Mesendoderm (in vitro differentiated cells): ENCODE results near the gene TNFRSF14.
A peak's percentile ranks its signal among the peaks of the same experiment; 100 is the strongest.

ENCODE experiments used
- DNase-seq: peaks from one replicate; pipeline ENCODE4 v3.0.0; 2013
- H2AK5ac ChIP-seq: 2 replicates; pipeline ENCODE4 v1.6.1; 2013; ENCODE audit warnings: low read length, inconsistent platforms
- H2BK120ac ChIP-seq: 2 replicates; pipeline ENCODE4 v1.6.1; 2013; ENCODE audit warnings: low read depth, mild to moderate bottlenecking, low read length, moderate library complexity, mixed read lengths
- H2BK15ac ChIP-seq: replicated peaks from 2 replicates; pipeline ENCODE4 v1.6.1; 2013; ENCODE audit warnings: low read depth, mild to moderate bottlenecking, moderate library complexity
- H2BK5ac ChIP-seq: 2 replicates; pipeline ENCODE4 v1.6.1; 2013; ENCODE audit warnings: low read length, inconsistent platforms
- H3K18ac ChIP-seq: 2 replicates; pipeline ENCODE4 v1.6.1; 2013; ENCODE audit warnings: mild to moderate bottlenecking, low read length, mixed read lengths
- H3K23ac ChIP-seq: one replicate; pipeline ENCODE4 v1.6.1; 2013; ENCODE audit warnings: low read length
- H3K27ac ChIP-seq: 2 replicates; pipeline ENCODE4 v1.5.1; 2013; ENCODE audit warnings: low read depth, mild to moderate bottlenecking, inconsistent platforms, low read length, moderate library complexity
- H3K27me3 ChIP-seq: 2 replicates; pipeline ENCODE4 v1.6.1; 2013; ENCODE audit warnings: low read length, control low read depth, mild to moderate bottlenecking, inconsistent platforms; ENCODE audit not compliant: insufficient read depth, poor library complexity
- H3K36me3 ChIP-seq: 2 replicates; pipeline ENCODE4 v1.6.1; 2013; ENCODE audit warnings: low read length, inconsistent platforms; ENCODE audit not compliant: control insufficient read depth, insufficient read depth
- H3K4ac ChIP-seq: one replicate; pipeline ENCODE4 v1.6.1; 2013; ENCODE audit warnings: low read depth, mild to moderate bottlenecking, low read length, moderate library complexity
- H3K4me1 ChIP-seq: 2 replicates; pipeline ENCODE4 v1.6.1; 2013; ENCODE audit warnings: low read depth, low read length, inconsistent platforms; ENCODE audit not compliant: control insufficient read depth
- H3K4me2 ChIP-seq: 2 replicates; pipeline ENCODE4 v1.6.1; 2013; ENCODE audit warnings: low read length
- H3K4me3 ChIP-seq: 2 replicates; pipeline ENCODE4 v1.5.1; 2013; ENCODE audit warnings: mild to moderate bottlenecking, low read length
- H3K56ac ChIP-seq: one replicate; pipeline ENCODE4 v1.6.1; 2013; ENCODE audit warnings: low read length
- H3K79me1 ChIP-seq: 2 replicates; pipeline ENCODE4 v1.6.1; 2013; ENCODE audit warnings: low read length, inconsistent platforms
- H3K79me2 ChIP-seq: 2 replicates; pipeline ENCODE4 v1.6.1; 2013; ENCODE audit warnings: mild to moderate bottlenecking, low read length; ENCODE audit not compliant: control insufficient read depth, insufficient read depth
- H3K9ac ChIP-seq: 2 replicates; pipeline ENCODE4 v1.6.1; 2013; ENCODE audit warnings: low read length, inconsistent platforms
- H4K5ac ChIP-seq: one replicate; pipeline ENCODE4 v1.6.1; 2013; ENCODE audit warnings: low read length
- H4K8ac ChIP-seq: one replicate; pipeline ENCODE4 v1.6.1; 2013; ENCODE audit warnings: low read depth, mild to moderate bottlenecking, control low read depth, low read length, moderate library complexity
- WGBS: extraction: QIAGEN DNeasy Blood & Tissue Kit; methylation state at CpG from one replicate; pipeline ENCODE4 v1.1.7; 2013; ENCODE audit warnings: low lambda C conversion rate, missing lambda C conversion rate; ENCODE audit not compliant: insufficient coverage; ENCODE audit errors: extremely low coverage; 5-methylcytosine and 5-hydroxymethylcytosine counted together

The TNFRSF14 gene

GRCh38 chr1:2525572-2525919 is 30.6 kb upstream of the TNFRSF14 start:
- Histone ChIP-seq H2AK5ac (peak overlapping the region; percentile 30), H4K5ac (no peak overlapping the region), H3K36me3 (peaks cover 3% of the 10 kb centered on the region), H3K18ac (peak overlapping the region; percentile 44), H2BK5ac (no peak overlapping the region), H4K8ac (no peak overlapping the region), H3K23ac (peak overlapping the region; percentile 59), H3K56ac (peak overlapping the region; percentile 96), H2BK15ac (no peak overlapping the region), H3K79me1 (peaks cover 26% of the 10 kb centered on the region), H3K4ac (peak overlapping the region; percentile 71), H3K4me2 (peak overlapping the region; percentile 84), H3K9ac (peak overlapping the region; percentile 96), H3K4me1 (peaks cover 6% of the 10 kb centered on the region), H3K27ac (no peak overlapping the region), H2BK120ac (no peak overlapping the region), H3K79me2 (peaks cover 36% of the 10 kb centered on the region), H3K4me3 (peak overlapping the region; percentile 93), H3K27me3 (peaks cover 15% of the 10 kb centered on the region)
- WGBS, result no CpG with 5 or more reads among the region's 20 CpGs
- peak; percentile 31 for DNase-seq

GRCh38 chr1:2525920-2526823 is 30.0 kb upstream of the TNFRSF14 start, which contains the start of gene PANK4:
TSS of gene PANK4 (minus strand) at chr1:2526596. CDS start at chr1:2526587, 9 bp downstream.
- Histone ChIP-seq H3K9ac (peak within 1 kb of the TSS; percentile 96), H3K4me3 (peak within 1 kb of the TSS; percentile 93), H2BK5ac (no peak within 1 kb of the TSS), H3K79me2 (peaks cover 36% of the 10 kb centered on the region), H3K79me1 (peaks cover 26% of the 10 kb centered on the region), H2BK120ac (no peak within 1 kb of the TSS), H3K4me2 (peak within 1 kb of the TSS; percentile 84), H2AK5ac (peak within 1 kb of the TSS; percentile 30), H3K4ac (peak within 1 kb of the TSS; percentile 71), H3K18ac (peak within 1 kb of the TSS; percentile 97), H3K23ac (peak within 1 kb of the TSS; percentile 59), H3K4me1 (peaks cover 6% of the 10 kb centered on the region), H3K27me3 (peaks cover 20% of the 10 kb centered on the region), H2BK15ac (no peak within 1 kb of the TSS), H4K5ac (no peak within 1 kb of the TSS), H3K56ac (peak within 1 kb of the TSS; percentile 96), H3K27ac (no peak within 1 kb of the TSS), H4K8ac (no peak within 1 kb of the TSS), H3K36me3 (no peaks in the 10 kb centered on the region)
- peak; percentile 97 for DNase-seq
- WGBS, result no CpG with 5 or more reads among the region's 107 CpGs

- H3K56ac ChIP-seq, result no peak overlapping the region
- H3K36me3 ChIP-seq, result no peaks in the 10 kb centered on the region
- no peak overlapping the region for H4K5ac ChIP-seq
- peaks cover 23% of the 10 kb centered on the region for H3K27me3 ChIP-seq
- H3K4ac ChIP-seq, result no peak overlapping the region
- no peak overlapping the region for H2BK120ac ChIP-seq
- WGBS, result no CpG with 5 or more reads among the region's 20 CpGs
- no peak overlapping the region for H2AK5ac ChIP-seq
- H3K4me2 ChIP-seq, result peak overlapping the region; percentile 24
- H3K4me3 ChIP-seq, result no peak overlapping the region
- H3K4me1 ChIP-seq, result peaks cover 6% of the 10 kb centered on the region
- H3K18ac ChIP-seq, result no peak overlapping the region
- no peak overlapping the region for H2BK5ac ChIP-seq
- H3K27ac ChIP-seq, result no peak overlapping the region
- no peak overlapping the region for H3K23ac ChIP-seq
- peak overlapping the region; percentile 26 for H3K9ac ChIP-seq
- no peak overlapping the region for H4K8ac ChIP-seq
- H3K79me2 ChIP-seq, result peaks cover 36% of the 10 kb centered on the region
- peak; percentile 52 for DNase-seq
- no peak overlapping the region for H2BK15ac ChIP-seq
- peaks cover 26% of the 10 kb centered on the region for H3K79me1 ChIP-seq
Measured at GRCh38 chr1:2526824-2527555, 29.2 kb upstream of the TNFRSF14 start.

GRCh38 chr1:2527556-2527860 is 28.7 kb upstream of the TNFRSF14 start:
- Histone ChIP-seq H2BK5ac (no peak overlapping the region), H3K36me3 (no peaks in the 10 kb centered on the region), H3K23ac (no peak overlapping the region), H3K18ac (no peak overlapping the region), H3K4ac (no peak overlapping the region), H3K79me1 (peaks cover 24% of the 10 kb centered on the region), H3K4me3 (no peak overlapping the region), H4K5ac (no peak overlapping the region), H3K9ac (no peak overlapping the region), H2BK120ac (no peak overlapping the region), H4K8ac (no peak overlapping the region), H2BK15ac (no peak overlapping the region), H3K4me2 (no peak overlapping the region), H3K4me1 (peaks cover 6% of the 10 kb centered on the region), H3K56ac (no peak overlapping the region), H3K79me2 (peaks cover 32% of the 10 kb centered on the region), H3K27me3 (peaks cover 23% of the 10 kb centered on the region), H2AK5ac (no peak overlapping the region), H3K27ac (no peak overlapping the region)
- no CpG with 5 or more reads among the region's 4 CpGs for WGBS
- no peak for DNase-seq

GRCh38 chr1:2528016-2528415 is 28.2 kb upstream of the TNFRSF14 start:
- Histone ChIP-seq H2BK5ac (no peak overlapping the region), H3K23ac (no peak overlapping the region), H3K4me2 (no peak overlapping the region), H3K36me3 (no peaks in the 10 kb centered on the region), H3K79me1 (peaks cover 21% of the 10 kb centered on the region), H3K56ac (no peak overlapping the region), H4K8ac (no peak overlapping the region), H3K4ac (no peak overlapping the region), H3K4me1 (peaks cover 6% of the 10 kb centered on the region), H3K79me2 (peaks cover 28% of the 10 kb centered on the region), H3K4me3 (no peak overlapping the region), H3K18ac (no peak overlapping the region), H3K27me3 (peaks cover 23% of the 10 kb centered on the region), H2BK15ac (no peak overlapping the region), H4K5ac (no peak overlapping the region), H3K27ac (no peak overlapping the region), H2BK120ac (no peak overlapping the region), H3K9ac (no peak overlapping the region), H2AK5ac (no peak overlapping the region)
- WGBS, result no CpG with 5 or more reads among the region's 12 CpGs
- no peak for DNase-seq
